ENCODE data around the gene TADA2A. TPM values are rescaled to one million over a fixed set of nuclear protein-coding genes. Genes with fewer than 3 reads are reported as not detected.

TADA2A gene
- total RNA-seq, 1 experiment from 2014 or later, result 11.4 TPM

DNA sequence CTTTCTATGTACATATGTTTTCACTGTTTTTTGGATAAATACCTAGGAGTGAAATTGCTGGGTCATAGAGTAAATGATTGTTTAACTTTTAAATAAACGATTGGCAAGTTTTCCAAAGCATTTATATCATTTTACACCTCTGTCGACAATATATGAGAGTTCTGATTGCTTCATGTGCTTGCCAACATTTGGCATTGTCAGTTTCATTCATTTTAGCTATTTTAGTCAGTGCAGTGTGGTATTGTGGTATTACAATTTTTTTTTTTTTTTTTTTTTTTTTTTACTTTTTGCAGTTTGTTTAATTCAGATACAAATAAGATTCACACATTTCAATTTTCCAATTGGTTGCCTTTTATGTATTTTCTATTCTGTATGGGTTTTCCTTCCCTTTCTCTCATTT is 26.0 kb downstream of the TADA2A start:
- DNase-seq (ENCODE audit: low read depth, low spot score), result no peak
- ChIA-PET CTCF (no interaction called here), POLR2A (no interaction called here)
- Histone ChIP-seq H3K4me1 (ENCODE audit: control insufficient read depth, insufficient read depth, low read length) (no peaks in the 10 kb centered on the region), H3K9me3 (ENCODE audit: control insufficient read depth, insufficient read depth, low read depth, low read length) (no peaks in the 10 kb centered on the region), H3K27me3 (ENCODE audit: control insufficient read depth, insufficient read depth, low read length) (no peaks in the 10 kb centered on the region), H3K4me3 (ENCODE audit: low read depth in 2 of 2, low read length in 2 of 2) (no peak overlapping the region), H3K36me3 (ENCODE audit: control insufficient read depth, insufficient read depth, low read length) (no peaks in the 10 kb centered on the region; the same call in 1 of the 2 replicates), H3K27ac (ENCODE audit: low read length) (no peak overlapping the region)
- intact Hi-C loops (cut with micrococcal nuclease; ENCODE audit: unreplicated experiment), result no loop called here
- no peak for ATAC-seq
- in situ Hi-C loops (cut with HindIII; ENCODE audit: low pct_unique_long_range_greater_than_20kb, low sequenced_read_pairs), result no loop called here
- TF ChIP-seq POLR2AphosphoS5 (IDR thresholded peaks at IDR 0.05; ENCODE audit: low read depth, low read length) (no peak), TCF7L2 (IDR thresholded peaks at IDR 0.05; ENCODE audit: low read depth, low read length) (no peak), SIN3A (IDR thresholded peaks at IDR 0.05; ENCODE audit: borderline replicate concordance, insufficient read depth, low read depth, low read length) (no peak)
- TF ChIP-seq, protein P1, sequence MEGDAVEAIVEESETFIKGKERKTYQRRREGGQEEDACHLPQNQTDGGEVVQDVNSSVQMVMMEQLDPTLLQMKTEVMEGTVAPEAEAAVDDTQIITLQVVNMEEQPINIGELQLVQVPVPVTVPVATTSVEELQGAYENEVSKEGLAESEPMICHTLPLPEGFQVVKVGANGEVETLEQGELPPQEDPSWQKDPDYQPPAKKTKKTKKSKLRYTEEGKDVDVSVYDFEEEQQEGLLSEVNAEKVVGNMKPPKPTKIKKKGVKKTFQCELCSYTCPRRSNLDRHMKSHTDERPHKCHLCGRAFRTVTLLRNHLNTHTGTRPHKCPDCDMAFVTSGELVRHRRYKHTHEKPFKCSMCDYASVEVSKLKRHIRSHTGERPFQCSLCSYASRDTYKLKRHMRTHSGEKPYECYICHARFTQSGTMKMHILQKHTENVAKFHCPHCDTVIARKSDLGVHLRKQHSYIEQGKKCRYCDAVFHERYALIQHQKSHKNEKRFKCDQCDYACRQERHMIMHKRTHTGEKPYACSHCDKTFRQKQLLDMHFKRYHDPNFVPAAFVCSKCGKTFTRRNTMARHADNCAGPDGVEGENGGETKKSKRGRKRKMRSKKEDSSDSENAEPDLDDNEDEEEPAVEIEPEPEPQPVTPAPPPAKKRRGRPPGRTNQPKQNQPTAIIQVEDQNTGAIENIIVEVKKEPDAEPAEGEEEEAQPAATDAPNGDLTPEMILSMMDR (IDR thresholded peaks at IDR 0.05), result no peak
- TF ChIP-seq, protein P2, sequence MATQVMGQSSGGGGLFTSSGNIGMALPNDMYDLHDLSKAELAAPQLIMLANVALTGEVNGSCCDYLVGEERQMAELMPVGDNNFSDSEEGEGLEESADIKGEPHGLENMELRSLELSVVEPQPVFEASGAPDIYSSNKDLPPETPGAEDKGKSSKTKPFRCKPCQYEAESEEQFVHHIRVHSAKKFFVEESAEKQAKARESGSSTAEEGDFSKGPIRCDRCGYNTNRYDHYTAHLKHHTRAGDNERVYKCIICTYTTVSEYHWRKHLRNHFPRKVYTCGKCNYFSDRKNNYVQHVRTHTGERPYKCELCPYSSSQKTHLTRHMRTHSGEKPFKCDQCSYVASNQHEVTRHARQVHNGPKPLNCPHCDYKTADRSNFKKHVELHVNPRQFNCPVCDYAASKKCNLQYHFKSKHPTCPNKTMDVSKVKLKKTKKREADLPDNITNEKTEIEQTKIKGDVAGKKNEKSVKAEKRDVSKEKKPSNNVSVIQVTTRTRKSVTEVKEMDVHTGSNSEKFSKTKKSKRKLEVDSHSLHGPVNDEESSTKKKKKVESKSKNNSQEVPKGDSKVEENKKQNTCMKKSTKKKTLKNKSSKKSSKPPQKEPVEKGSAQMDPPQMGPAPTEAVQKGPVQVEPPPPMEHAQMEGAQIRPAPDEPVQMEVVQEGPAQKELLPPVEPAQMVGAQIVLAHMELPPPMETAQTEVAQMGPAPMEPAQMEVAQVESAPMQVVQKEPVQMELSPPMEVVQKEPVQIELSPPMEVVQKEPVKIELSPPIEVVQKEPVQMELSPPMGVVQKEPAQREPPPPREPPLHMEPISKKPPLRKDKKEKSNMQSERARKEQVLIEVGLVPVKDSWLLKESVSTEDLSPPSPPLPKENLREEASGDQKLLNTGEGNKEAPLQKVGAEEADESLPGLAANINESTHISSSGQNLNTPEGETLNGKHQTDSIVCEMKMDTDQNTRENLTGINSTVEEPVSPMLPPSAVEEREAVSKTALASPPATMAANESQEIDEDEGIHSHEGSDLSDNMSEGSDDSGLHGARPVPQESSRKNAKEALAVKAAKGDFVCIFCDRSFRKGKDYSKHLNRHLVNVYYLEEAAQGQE (IDR thresholded peaks at IDR 0.05; ENCODE audit: insufficient read depth in 1 of 2, low read depth in 2 of 2, low read length in 1 of 2), result no peak
- BruUV-seq (replicated peaks), result no TSS peak

DNA sequence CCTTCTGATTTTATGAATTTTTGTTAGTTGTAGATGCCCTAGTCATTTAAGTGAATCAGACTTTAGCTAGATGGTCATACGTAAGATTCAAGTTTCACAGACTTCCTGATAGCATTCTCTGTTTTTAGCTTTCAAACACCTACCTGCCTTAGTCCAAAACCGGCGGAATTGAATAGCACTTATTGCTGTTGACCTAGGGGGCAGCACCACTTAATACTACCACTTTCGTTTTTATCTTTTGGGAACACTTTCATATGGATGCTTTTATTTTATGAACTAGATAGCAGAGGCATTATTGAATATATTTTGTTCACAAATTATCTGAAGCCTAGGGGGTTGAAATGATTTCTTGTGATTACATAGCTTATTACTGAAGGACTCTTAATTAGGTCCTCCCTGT is 31.5 kb downstream of the TADA2A start:
- in situ Hi-C loops (cut with HindIII; ENCODE audit: low pct_unique_long_range_greater_than_20kb, low sequenced_read_pairs) (no loop called here), intact Hi-C loops (cut with micrococcal nuclease; ENCODE audit: unreplicated experiment) (no loop called here)
- ATAC-seq (no peak), DNase-seq (ENCODE audit: low read depth, low spot score) (no peak)
- H3K27me3 ChIP-seq (ENCODE audit: control insufficient read depth, insufficient read depth, low read length), result no peaks in the 10 kb centered on the region
- no peak overlapping the region for H3K27ac ChIP-seq (ENCODE audit: low read length)
- no peaks in the 10 kb centered on the region; the same call in none of the 2 replicates for H3K36me3 ChIP-seq (ENCODE audit: control insufficient read depth, insufficient read depth, low read length)
- no peaks in the 10 kb centered on the region for H3K4me1 ChIP-seq (ENCODE audit: control insufficient read depth, insufficient read depth, low read length)
- ChIA-PET CTCF (no interaction called here), POLR2A (no interaction called here)
- no peak for TF ChIP-seq POLR2AphosphoS5 (IDR thresholded peaks at IDR 0.05; ENCODE audit: low read depth, low read length)
- no peak for TF ChIP-seq SIN3A (IDR thresholded peaks at IDR 0.05; ENCODE audit: borderline replicate concordance, insufficient read depth, low read depth, low read length)
- TF ChIP-seq, protein P1 (IDR thresholded peaks at IDR 0.05), result peak; percentile 20; the same call in 1 of the 2 replicates
- no peak for TF ChIP-seq TCF7L2 (IDR thresholded peaks at IDR 0.05; ENCODE audit: low read depth, low read length)
- H3K4me3 ChIP-seq (ENCODE audit: low read depth in 2 of 2, low read length in 2 of 2), result no peak overlapping the region
- no peaks in the 10 kb centered on the region for H3K9me3 ChIP-seq (ENCODE audit: control insufficient read depth, insufficient read depth, low read depth, low read length)
- BruUV-seq (replicated peaks), result TSS peak; percentile 39
